Right atrium auricular region (tissue), 2 donors: Measurements from ENCODE around the gene ADAMTS2. TPM values are rescaled to one million over a fixed set of nuclear protein-coding genes. Genes with fewer than 3 reads are reported as not detected.

Source experiments
- DNase-seq: peaks from one replicate; pipeline ENCODE4 v3.0.0-alpha.2; 2019; ENCODE audit warnings: low spot score
- H3K27ac ChIP-seq, 2 donors: fragments of 200-600 bp; sonication (generic); 1 replicate in 1 of 2; 2 replicates in 1 of 2; pipeline ENCODE4 v1.5.1; 2016 to 2019
- H3K27me3 ChIP-seq, 2 donors: fragments of 200-600 bp; sonication (generic); one replicate each; pipeline versions ENCODE4 v1.5.1 to v1.6.0; 2017 to 2019
- H3K36me3 ChIP-seq: fragments of 200-600 bp; sonication (generic); one replicate; pipeline ENCODE4 v1.5.1; 2016
- H3K4me1 ChIP-seq, 2 donors: fragments of 200-600 bp; sonication (generic); one replicate each; pipeline versions ENCODE4 v1.5.1 to v1.6.0; 2017 to 2019
- H3K4me3 ChIP-seq, 2 donors: fragments of 200-600 bp; sonication (generic); 1 replicate in 1 of 2; 2 replicates in 1 of 2; pipeline ENCODE4 v1.5.1; 2017 to 2019; ENCODE audit warnings: mild to moderate bottlenecking in 1 of 2, moderate library complexity in 1 of 2
- H3K9me3 ChIP-seq, 2 donors: fragments of 200-600 bp; sonication (generic); one replicate each; pipeline ENCODE4 v1.5.1; 2019
- total RNA-seq, 2 donors: library from RNA; depleted of rRNA; stranded (reverse); fragments of >200 nt; gene quantifications; one replicate each; pipeline ENCODE4 v1.1.0, GENCODE V29; 2016
- TF ChIP-seq, protein P1 (sequence below), 2 donors: fragments of 200-600 bp; sonication (generic); IDR thresholded peaks; one replicate each; pipeline ENCODE4 v1.5.1; 2019; ENCODE audit warnings: antibody characterized with exemption in 2 of 2

Gene ADAMTS2
- total RNA-seq, 2 donors from 2014 or later: 13.6 to 13.7 TPM

DNA sequence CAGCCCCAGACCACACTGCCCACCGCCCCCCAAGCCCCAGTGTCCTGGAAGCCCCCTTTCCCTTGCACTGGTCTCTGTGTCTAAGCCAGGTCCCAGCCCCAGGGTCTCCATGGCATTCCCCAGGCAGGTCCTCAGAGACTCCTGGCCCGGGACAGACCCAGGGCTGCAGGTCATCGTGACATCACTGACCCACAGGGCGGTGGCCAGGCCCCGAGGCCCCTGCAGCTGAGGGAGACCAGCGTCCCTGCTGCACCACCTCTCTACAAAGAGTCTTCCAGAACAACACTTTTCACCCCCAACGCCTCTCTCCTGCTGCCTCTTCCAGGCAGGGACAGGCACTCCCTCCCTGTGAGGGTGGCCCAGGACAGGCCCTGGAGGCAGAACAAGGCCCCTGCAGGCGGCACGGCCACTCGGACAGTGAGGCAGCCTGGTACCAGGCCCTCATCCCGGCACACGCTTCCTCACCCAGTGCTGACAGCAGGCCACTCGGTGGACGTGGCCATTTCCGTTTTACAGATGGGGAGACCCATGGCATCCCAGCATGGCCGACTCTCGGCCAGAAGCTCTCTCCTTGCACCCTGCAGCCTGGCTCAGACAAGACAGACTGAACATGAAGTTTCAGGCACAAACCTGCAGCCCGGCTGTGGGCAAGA is 136.4 kb downstream of the ADAMTS2 start:
- no peaks in the 10 kb centered on the region for H3K36me3 ChIP-seq
- H3K4me3 ChIP-seq: no peak overlapping the region
- H3K4me1 ChIP-seq: no peaks in the 10 kb centered on the region
- no peak overlapping the region for H3K27ac ChIP-seq
- no peak for DNase-seq
- no peaks in the 10 kb centered on the region for H3K27me3 ChIP-seq
- TF ChIP-seq, protein P1, sequence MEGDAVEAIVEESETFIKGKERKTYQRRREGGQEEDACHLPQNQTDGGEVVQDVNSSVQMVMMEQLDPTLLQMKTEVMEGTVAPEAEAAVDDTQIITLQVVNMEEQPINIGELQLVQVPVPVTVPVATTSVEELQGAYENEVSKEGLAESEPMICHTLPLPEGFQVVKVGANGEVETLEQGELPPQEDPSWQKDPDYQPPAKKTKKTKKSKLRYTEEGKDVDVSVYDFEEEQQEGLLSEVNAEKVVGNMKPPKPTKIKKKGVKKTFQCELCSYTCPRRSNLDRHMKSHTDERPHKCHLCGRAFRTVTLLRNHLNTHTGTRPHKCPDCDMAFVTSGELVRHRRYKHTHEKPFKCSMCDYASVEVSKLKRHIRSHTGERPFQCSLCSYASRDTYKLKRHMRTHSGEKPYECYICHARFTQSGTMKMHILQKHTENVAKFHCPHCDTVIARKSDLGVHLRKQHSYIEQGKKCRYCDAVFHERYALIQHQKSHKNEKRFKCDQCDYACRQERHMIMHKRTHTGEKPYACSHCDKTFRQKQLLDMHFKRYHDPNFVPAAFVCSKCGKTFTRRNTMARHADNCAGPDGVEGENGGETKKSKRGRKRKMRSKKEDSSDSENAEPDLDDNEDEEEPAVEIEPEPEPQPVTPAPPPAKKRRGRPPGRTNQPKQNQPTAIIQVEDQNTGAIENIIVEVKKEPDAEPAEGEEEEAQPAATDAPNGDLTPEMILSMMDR (IDR thresholded peaks at IDR 0.05): no peak
- no peaks in the 10 kb centered on the region for H3K9me3 ChIP-seq

DNA sequence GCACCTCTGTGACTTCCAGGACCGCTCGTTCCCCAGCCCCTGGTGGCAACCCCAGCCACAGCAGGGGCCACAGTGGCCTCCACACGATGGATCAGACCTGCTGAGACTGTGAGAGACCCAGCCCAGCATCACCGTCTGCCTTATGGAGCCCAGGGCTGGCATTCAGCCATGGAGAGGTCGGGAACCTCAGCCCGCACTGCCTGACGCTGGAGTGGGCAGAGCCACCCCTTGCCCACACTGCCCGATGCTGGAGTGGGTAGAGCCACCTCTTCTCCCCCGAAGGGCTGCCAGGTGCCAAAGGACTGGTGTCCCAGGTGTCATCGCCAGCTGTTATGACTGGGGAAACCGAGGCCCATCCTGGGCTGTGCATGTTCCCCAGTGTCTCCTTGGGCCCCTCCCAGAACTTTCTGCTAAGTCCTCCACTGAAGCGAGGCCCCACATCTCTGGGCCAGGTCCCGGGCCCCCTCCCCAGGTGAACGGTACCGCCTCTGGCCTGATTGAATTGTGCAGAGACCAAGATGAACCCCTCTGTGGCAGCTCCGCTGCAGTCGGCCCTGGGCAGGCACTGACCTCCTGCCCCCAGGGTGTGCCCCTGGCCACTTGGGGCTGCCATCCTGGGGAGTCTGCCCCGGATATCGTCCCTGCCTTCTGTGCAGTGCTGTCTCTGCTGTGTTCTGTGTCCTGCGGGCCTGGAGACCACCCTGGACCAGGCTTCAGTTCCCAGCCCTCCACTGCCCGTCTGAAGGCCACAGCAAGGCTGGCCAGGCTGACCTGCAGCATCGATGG is 137.1 kb downstream of the ADAMTS2 start:
- no peaks in the 10 kb centered on the region for H3K36me3 ChIP-seq
- TF ChIP-seq, protein P1 (IDR thresholded peaks at IDR 0.05): no peak
- DNase-seq: no peak
- no peak overlapping the region for H3K27ac ChIP-seq
- no peaks in the 10 kb centered on the region for H3K4me1 ChIP-seq
- H3K27me3 ChIP-seq: no peaks in the 10 kb centered on the region
- H3K9me3 ChIP-seq: no peaks in the 10 kb centered on the region
- H3K4me3 ChIP-seq: no peak overlapping the region

DNA sequence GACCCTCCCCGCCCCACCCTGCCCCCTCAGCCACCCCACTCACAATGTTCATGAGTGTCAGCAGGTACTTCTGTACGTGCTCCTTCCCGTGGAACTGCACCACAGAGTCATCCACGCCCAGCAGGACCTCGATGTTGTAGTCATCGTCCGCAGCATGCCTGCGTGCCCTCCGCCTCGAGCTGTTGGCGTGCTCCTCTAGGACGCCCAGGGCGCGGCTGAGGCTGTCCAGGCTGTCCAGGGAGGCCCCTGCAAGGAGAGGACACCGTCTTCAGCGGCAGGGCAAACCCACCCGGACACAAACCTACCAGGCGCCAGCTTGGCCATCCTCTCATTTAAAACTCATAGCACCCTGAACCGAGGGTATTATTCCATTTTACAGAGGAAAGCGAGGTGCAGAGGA is 137.8 kb downstream of the ADAMTS2 start:
- Histone ChIP-seq H3K27me3 (no peaks in the 10 kb centered on the region), H3K9me3 (no peaks in the 10 kb centered on the region), H3K4me1 (no peaks in the 10 kb centered on the region), H3K36me3 (no peaks in the 10 kb centered on the region), H3K27ac (no peak overlapping the region), H3K4me3 (no peak overlapping the region)
- no peak for DNase-seq
- TF ChIP-seq, protein P1 (IDR thresholded peaks at IDR 0.05): no peak

DNA sequence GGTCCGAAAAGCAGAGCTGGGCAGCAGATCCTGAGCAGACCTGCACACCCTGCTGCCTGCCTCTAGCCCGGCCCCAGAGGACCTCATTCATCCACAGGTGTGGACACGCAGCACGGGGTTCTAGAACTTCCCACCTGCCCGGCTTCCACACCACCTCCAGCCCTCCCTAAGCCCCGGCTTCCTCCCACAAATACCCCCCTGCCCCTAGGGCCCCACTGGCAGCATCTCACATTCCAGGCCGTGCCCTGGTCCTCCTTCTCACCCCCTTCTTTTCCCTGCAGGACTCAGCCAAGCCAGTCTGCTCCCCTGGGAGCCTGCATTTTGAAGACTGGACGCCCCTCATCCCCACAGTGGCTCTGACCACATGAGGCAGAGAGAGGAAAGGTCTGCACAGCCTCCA is 138.9 kb downstream of the ADAMTS2 start:
- no peak for DNase-seq
- Histone ChIP-seq H3K4me3 (no peak overlapping the region), H3K36me3 (no peaks in the 10 kb centered on the region), H3K4me1 (no peaks in the 10 kb centered on the region), H3K27ac (no peak overlapping the region), H3K9me3 (no peaks in the 10 kb centered on the region), H3K27me3 (no peaks in the 10 kb centered on the region)
- TF ChIP-seq, protein P1 (IDR thresholded peaks at IDR 0.05): no peak

DNA sequence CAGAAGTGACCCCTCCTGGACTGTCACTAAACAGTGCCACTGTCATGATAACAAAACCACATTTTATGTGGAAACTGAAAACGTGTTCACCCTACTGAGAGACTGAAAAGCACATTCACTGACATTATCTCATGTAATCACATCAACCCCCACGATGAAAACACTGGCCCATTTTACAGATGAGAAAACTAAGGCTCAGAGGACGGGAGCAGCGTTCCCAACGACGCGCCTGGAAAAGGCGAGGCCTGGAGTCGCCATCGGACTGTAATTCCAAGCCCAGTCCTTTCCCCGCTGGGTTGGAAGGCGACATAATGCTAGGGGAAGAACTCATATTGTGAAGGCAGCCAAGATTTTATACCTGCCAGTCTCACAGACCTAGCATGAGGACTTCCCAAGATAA is 140.0 kb downstream of the ADAMTS2 start:
- no peak for DNase-seq
- H3K9me3 ChIP-seq: no peaks in the 10 kb centered on the region
- no peaks in the 10 kb centered on the region for H3K36me3 ChIP-seq
- no peak overlapping the region for H3K27ac ChIP-seq
- no peaks in the 10 kb centered on the region for H3K4me1 ChIP-seq
- TF ChIP-seq, protein P1 (IDR thresholded peaks at IDR 0.05): no peak
- no peak overlapping the region for H3K4me3 ChIP-seq
- no peaks in the 10 kb centered on the region for H3K27me3 ChIP-seq
